RWPE2 (cell line): ENCODE results near the gene FHIT.

Experiments
- ATAC-seq: fragments of 200-7000 bp; cut with Tn5 transposase; 3 replicates; pipeline ENCODE4 v1.9.1; 2021; ENCODE audit warnings: low read depth
- DNase-seq: peaks from one replicate; pipeline ENCODE4 v3.0.0-alpha.2; 2020; ENCODE audit warnings: low spot score
- H3K27ac ChIP-seq: fragments of 450-650 bp; 2 replicates; pipeline ENCODE4 v1.5.1; 2017; ENCODE audit warnings: mild to moderate bottlenecking; ENCODE audit not compliant: poor library complexity, severe bottlenecking
- H3K27me3 ChIP-seq: fragments of 250-450 bp; sonication (Bioruptor Pico); 2 replicates; pipeline ENCODE4 v1.5.1; 2021; ENCODE audit warnings: mild to moderate bottlenecking, moderate library complexity; ENCODE audit not compliant: insufficient read depth, poor library complexity, severe bottlenecking
- H3K36me3 ChIP-seq: fragments of 250-450 bp; sonication (Bioruptor Pico); 2 replicates; pipeline ENCODE4 v1.5.1; 2020; ENCODE audit warnings: low read depth, mild to moderate bottlenecking, moderate library complexity
- H3K4me1 ChIP-seq: fragments of 250-450 bp; sonication (Bioruptor Pico); 2 replicates; pipeline ENCODE4 v1.5.1; 2021; ENCODE audit warnings: mild to moderate bottlenecking, moderate library complexity; ENCODE audit not compliant: insufficient read depth, poor library complexity, severe bottlenecking
- H3K4me3 ChIP-seq: fragments of 250-450 bp; sonication (Bioruptor Pico); 2 replicates; pipeline ENCODE4 v1.5.1; 2021; ENCODE audit warnings: mild to moderate bottlenecking, moderate library complexity; ENCODE audit not compliant: severe bottlenecking
- H3K9me3 ChIP-seq: fragments of 250-450 bp; sonication (Bioruptor Pico); 2 replicates; pipeline ENCODE4 v1.5.1; 2021; ENCODE audit warnings: mild to moderate bottlenecking, moderate library complexity; ENCODE audit not compliant: severe bottlenecking
- CTCF ChIP-seq: fragments of 450-650 bp; IDR thresholded peaks from one replicate; pipeline ENCODE4 v1.5.1; 2017; ENCODE audit warnings: mild to moderate bottlenecking, moderate library complexity; ENCODE audit not compliant: poor library complexity, severe bottlenecking

The FHIT gene

GRCh38 chr3:60434950-60435349 is 816.3 kb downstream of the FHIT start:
- no peaks in the 10 kb centered on the region for H3K27me3 ChIP-seq
- ATAC-seq (no peak), DNase-seq (no peak)
- no peak for TF ChIP-seq CTCF
- H3K27ac ChIP-seq, result no peak overlapping the region
- no peaks in the 10 kb centered on the region for H3K4me1 ChIP-seq
- H3K4me3 ChIP-seq, result no peak overlapping the region
- H3K9me3 ChIP-seq, result no peaks in the 10 kb centered on the region
- no peaks in the 10 kb centered on the region for H3K36me3 ChIP-seq

- no peak for DNase-seq
- TF ChIP-seq CTCF, result no peak
- Histone ChIP-seq H3K27ac (no peak overlapping the region), H3K36me3 (no peaks in the 10 kb centered on the region), H3K27me3 (no peaks in the 10 kb centered on the region), H3K9me3 (no peaks in the 10 kb centered on the region), H3K4me3 (no peak overlapping the region), H3K4me1 (no peaks in the 10 kb centered on the region)
- no peak for ATAC-seq
Observed at GRCh38 chr3:60434323-60434722, 816.9 kb downstream of the FHIT start.

- H3K27me3 ChIP-seq, result no peaks in the 10 kb centered on the region
- H3K36me3 ChIP-seq, result no peaks in the 10 kb centered on the region
- TF ChIP-seq CTCF, result no peak
- ATAC-seq (no peak), DNase-seq (no peak)
- no peak overlapping the region for H3K4me3 ChIP-seq
- no peaks in the 10 kb centered on the region for H3K9me3 ChIP-seq
- no peak overlapping the region for H3K27ac ChIP-seq
- H3K4me1 ChIP-seq, result no peaks in the 10 kb centered on the region
Observed at GRCh38 chr3:60431599-60431958, 819.7 kb downstream of the FHIT start.

GRCh38 chr3:60430205-60430604 is 821.0 kb downstream of the FHIT start:
- no peak for TF ChIP-seq CTCF
- no peaks in the 10 kb centered on the region for H3K9me3 ChIP-seq
- ATAC-seq (no peak), DNase-seq (no peak)
- no peak overlapping the region for H3K4me3 ChIP-seq
- H3K36me3 ChIP-seq, result no peaks in the 10 kb centered on the region
- no peaks in the 10 kb centered on the region for H3K4me1 ChIP-seq
- H3K27ac ChIP-seq, result no peak overlapping the region
- H3K27me3 ChIP-seq, result no peaks in the 10 kb centered on the region

GRCh38 chr3:60427109-60427508 is 824.1 kb downstream of the FHIT start:
- H3K4me3 ChIP-seq, result no peak overlapping the region
- no peaks in the 10 kb centered on the region for H3K36me3 ChIP-seq
- H3K9me3 ChIP-seq, result no peaks in the 10 kb centered on the region
- DNase-seq, result no peak
- H3K4me1 ChIP-seq, result no peaks in the 10 kb centered on the region
- no peak for TF ChIP-seq CTCF
- no peaks in the 10 kb centered on the region for H3K27me3 ChIP-seq
- no peak for ATAC-seq
- H3K27ac ChIP-seq, result no peak overlapping the region
